ENCODE data around the gene GTF3C5. TPM values are rescaled to one million over a fixed set of nuclear protein-coding genes. Genes with fewer than 3 reads are reported as not detected.

GTF3C5 gene, protein sequence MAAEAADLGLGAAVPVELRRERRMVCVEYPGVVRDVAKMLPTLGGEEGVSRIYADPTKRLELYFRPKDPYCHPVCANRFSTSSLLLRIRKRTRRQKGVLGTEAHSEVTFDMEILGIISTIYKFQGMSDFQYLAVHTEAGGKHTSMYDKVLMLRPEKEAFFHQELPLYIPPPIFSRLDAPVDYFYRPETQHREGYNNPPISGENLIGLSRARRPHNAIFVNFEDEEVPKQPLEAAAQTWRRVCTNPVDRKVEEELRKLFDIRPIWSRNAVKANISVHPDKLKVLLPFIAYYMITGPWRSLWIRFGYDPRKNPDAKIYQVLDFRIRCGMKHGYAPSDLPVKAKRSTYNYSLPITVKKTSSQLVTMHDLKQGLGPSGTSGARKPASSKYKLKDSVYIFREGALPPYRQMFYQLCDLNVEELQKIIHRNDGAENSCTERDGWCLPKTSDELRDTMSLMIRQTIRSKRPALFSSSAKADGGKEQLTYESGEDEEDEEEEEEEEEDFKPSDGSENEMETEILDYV
- 60.7 and 64.8 TPM in 2 replicates for total RNA-seq (2014; rRNA removed; shearing (Covaris generic))

DNA sequence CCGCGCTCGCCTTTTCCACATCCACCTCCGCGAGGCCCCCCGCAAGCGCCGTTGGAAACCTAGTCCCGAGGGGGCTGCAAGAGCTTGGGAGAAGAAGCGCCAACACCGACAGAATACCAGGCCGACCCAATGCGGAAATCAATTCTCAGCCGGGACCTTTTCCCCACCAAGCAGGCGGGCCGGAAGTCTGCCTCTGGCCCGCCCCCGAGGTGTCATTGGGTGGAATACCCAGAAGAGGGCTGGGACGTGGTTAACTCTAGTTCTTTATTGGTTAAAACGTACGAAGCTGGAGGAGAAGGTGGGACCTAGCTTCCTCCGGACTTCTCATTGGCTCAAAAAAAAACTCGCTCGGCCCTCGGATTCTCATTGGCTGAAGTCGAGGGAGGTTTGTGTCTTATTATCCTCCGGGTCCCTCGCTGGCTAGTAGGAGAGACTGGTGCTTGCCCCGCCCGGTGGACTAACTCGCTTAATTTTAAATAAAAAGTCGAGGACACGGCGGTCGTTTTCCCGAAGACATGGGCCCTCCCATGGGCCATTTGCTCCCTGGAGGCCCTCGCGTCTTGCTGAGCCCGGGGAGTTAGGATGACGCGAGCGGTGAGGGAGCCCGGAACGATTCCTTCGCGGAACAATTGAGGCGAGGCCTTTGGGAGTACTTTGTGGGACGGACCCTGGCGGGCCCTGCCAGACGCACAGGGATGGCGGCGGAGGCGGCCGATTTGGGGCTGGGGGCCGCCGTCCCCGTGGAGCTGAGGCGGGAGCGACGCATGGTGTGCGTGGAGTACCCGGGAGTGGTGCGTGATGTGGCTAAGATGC lies at the start of gene GTF3C5:
Gene GTF3C5, plus strand, starts transcription at position 681 of the 813 bp plus-strand sequence. Its CDS starts 15 bp downstream, at position 696.
- Histone ChIP-seq H3K27me3 (replicated peaks) (no peaks in the 10 kb centered on the region), H3K9me3 (replicated peaks) (no peaks in the 10 kb centered on the region), H3K4me3 (peak within 1 kb of the TSS; percentile 64), H3K36me3 (peaks cover 15% of the 10 kb centered on the region), H3K27ac (peak within 1 kb of the TSS; percentile 61), H3K4me1 (replicated peaks) (peaks cover 19% of the 10 kb centered on the region)
- peak; percentile 92 to 98 for DNase-seq (ENCODE audit: low read depth in 1 of 2, low spot score in 2 of 2)

DNA sequence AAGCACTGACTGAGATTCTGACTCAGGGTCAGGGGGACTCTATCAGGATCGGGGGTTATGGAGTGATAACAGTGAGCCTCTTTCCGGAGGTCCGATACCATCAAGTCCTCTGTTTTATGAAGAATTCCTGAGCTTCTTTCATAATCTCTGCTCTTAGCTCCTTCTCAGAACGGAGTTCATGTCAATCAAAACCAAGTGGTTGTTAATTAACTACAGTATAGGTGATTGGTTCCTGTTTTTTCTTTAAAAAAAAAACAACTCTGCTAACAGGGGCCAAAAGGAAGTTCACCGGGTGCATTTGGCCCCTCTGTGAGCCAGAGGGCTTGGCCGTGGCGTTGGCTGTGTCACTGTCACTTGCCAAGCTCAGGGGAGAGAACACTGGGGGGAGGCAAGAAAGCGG lies 48.3 kb upstream of the GTF3C5 start:
- Histone ChIP-seq H3K9me3 (replicated peaks) (no peaks in the 10 kb centered on the region), H3K27ac (no peak overlapping the region), H3K36me3 (no peaks in the 10 kb centered on the region), H3K4me1 (replicated peaks) (no peaks in the 10 kb centered on the region), H3K4me3 (no peak overlapping the region), H3K27me3 (replicated peaks) (peaks cover 49% of the 10 kb centered on the region)
- DNase-seq (ENCODE audit: low read depth in 1 of 2, low spot score in 2 of 2), result no peak

DNA sequence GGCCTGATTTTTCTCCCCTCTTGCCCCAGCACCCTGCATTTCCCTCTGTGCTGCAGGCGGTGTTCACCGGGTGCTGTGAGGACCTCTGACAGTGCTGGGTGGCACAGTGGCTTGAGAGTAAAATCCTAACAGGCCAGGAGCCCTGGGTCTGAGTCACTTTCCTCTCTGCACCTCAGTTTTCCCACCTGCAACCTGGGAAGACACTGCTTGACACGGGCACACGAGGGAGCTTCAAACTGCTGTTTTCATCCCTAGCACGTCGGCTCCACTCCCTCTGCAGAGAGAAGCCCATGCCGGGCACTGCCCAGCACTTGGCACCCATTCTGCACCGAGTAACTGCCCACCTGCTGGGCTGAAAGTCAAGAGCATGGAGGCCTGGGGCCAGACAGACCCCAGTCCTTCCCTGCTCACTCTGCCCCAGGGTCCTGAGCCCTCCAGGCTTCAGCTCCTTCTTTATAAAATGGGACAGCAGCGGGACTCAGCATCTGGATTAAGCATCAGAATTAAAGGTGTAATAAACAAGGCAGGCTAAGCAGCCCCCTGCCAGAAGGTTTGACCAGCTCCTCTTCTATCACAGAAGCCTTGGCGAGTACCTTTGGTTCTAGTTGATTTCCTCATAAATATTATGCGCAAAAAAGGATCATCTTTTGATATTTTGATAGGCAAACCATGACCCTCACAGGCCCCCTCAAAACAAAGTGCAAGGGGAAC lies 47.2 kb upstream of the GTF3C5 start:
- no peak for DNase-seq (ENCODE audit: low read depth in 1 of 2, low spot score in 2 of 2)
- no peaks in the 10 kb centered on the region for H3K9me3 ChIP-seq (replicated peaks)
- H3K4me3 ChIP-seq, result no peak overlapping the region
- H3K4me1 ChIP-seq (replicated peaks), result no peaks in the 10 kb centered on the region
- H3K27ac ChIP-seq, result no peak overlapping the region
- H3K36me3 ChIP-seq, result no peaks in the 10 kb centered on the region
- peaks cover 43% of the 10 kb centered on the region for H3K27me3 ChIP-seq (replicated peaks)

DNA sequence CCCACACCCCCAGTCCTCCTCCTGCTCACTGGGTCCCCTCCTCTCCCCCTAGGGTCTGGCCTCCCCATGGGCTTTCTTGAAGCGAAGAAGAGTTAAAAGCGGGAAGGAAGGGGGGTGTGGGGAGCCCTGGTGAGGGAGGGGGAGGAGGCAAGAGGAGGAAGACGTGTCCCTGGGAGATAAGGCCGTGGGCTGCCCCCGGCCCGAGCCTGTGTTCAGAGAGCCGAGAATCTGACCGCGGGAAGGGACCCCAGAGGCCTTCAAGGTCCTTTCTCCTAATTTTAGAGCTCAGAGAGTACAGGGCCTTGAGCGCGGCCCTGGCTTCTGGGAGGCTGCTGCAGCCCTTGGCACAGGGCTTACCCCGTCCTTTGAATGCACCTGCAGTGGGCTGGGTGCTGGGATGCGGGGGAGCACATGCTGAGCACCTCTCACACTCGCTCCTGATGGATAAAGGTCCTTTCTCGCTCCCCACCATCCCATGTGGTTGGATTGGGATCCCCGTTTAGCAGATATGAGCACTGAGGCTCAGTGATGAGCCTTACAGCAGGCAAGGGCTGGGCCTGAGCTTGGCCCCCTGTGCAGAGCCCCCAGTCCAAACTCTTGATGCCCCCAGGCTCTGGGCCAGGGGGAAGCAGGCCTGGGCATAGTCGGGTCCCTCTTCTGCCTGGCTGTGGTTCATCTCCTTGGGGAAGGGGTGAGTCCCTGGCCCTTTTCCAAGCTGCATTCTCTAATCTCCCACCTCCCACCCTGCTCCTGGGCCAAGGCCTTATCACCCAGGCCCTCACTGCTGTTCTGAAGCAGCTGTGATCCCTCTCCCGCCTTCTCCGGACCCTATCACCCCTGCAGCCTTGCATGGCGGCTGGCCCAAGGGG lies 46.4 kb upstream of the GTF3C5 start:
- Histone ChIP-seq H3K27ac (no peak overlapping the region), H3K9me3 (replicated peaks) (no peaks in the 10 kb centered on the region), H3K36me3 (no peaks in the 10 kb centered on the region), H3K4me3 (no peak overlapping the region), H3K27me3 (replicated peaks) (peaks cover 40% of the 10 kb centered on the region; the same call in 1 of the 2 replicates), H3K4me1 (replicated peaks) (no peaks in the 10 kb centered on the region)
- DNase-seq (ENCODE audit: low read depth in 1 of 2, low spot score in 2 of 2), result no peak

DNA sequence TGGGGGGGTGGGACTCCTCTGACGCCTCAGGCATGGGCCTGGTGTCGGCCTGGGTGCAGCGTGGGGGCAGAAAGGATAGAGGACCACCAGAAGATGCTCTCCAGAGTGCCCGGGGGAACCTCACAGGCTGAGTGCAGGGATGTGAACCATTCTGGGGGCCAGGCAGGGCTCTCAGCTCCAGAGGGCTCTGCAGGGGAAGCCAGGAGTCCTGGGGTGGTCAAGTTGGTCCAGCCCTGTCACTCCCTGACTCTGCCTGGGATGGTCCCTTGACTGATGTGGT lies 45.8 kb upstream of the GTF3C5 start:
- H3K36me3 ChIP-seq, result no peaks in the 10 kb centered on the region
- no peak for DNase-seq (ENCODE audit: low read depth in 1 of 2, low spot score in 2 of 2)
- peaks cover 38% of the 10 kb centered on the region; the same call in 1 of the 2 replicates for H3K27me3 ChIP-seq (replicated peaks)
- H3K9me3 ChIP-seq (replicated peaks), result no peaks in the 10 kb centered on the region
- no peak overlapping the region for H3K27ac ChIP-seq
- no peaks in the 10 kb centered on the region for H3K4me1 ChIP-seq (replicated peaks)
- no peak overlapping the region for H3K4me3 ChIP-seq

DNA sequence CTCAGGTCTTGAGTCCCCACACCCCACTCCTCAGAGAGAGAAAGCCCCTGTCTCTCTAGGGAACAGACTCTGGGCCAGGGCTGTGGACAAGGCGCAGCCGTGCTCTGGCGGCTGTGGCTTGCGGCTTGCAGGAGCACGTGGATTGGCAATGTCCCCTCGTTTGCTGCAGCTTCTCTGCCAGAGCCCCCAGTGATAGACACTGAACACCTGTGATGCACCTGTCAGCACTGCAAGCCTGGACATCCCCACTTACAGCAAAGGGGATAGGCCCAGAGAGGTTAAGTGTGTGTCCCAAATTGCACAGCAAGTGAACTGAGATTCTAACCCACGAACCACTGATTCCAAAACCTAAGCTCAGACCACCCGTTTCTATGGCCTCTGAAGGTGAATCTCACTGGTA lies 45.3 kb upstream of the GTF3C5 start:
- Histone ChIP-seq H3K27me3 (replicated peaks) (peaks cover 39% of the 10 kb centered on the region; the same call in 1 of the 2 replicates), H3K4me3 (no peak overlapping the region), H3K9me3 (replicated peaks) (no peaks in the 10 kb centered on the region), H3K27ac (no peak overlapping the region), H3K4me1 (replicated peaks) (no peaks in the 10 kb centered on the region), H3K36me3 (no peaks in the 10 kb centered on the region)
- DNase-seq (ENCODE audit: low read depth in 1 of 2, low spot score in 2 of 2), result no peak

DNA sequence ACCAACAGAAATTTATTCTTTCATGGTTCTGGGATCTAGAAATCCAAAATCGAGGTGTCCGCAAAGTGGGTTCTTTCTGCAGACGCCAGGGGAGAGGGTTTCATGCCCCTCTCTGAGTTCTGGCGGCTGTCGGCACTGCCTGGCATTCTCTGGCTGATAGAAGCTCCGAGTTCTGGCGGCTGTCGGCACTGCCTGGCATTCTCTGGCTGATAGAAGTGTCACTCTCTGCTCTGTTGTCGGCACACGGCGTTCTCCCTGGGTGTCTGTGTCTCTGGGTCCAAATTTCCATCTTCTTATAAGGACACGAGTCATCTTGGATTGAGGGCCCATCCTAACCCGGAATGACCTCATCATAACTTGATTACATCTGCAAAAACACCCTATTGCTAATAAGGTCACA lies 44.7 kb upstream of the GTF3C5 start:
- H3K27me3 ChIP-seq (replicated peaks), result peaks cover 37% of the 10 kb centered on the region; the same call in 1 of the 2 replicates
- no peak overlapping the region for H3K27ac ChIP-seq
- no peaks in the 10 kb centered on the region for H3K36me3 ChIP-seq

DNA sequence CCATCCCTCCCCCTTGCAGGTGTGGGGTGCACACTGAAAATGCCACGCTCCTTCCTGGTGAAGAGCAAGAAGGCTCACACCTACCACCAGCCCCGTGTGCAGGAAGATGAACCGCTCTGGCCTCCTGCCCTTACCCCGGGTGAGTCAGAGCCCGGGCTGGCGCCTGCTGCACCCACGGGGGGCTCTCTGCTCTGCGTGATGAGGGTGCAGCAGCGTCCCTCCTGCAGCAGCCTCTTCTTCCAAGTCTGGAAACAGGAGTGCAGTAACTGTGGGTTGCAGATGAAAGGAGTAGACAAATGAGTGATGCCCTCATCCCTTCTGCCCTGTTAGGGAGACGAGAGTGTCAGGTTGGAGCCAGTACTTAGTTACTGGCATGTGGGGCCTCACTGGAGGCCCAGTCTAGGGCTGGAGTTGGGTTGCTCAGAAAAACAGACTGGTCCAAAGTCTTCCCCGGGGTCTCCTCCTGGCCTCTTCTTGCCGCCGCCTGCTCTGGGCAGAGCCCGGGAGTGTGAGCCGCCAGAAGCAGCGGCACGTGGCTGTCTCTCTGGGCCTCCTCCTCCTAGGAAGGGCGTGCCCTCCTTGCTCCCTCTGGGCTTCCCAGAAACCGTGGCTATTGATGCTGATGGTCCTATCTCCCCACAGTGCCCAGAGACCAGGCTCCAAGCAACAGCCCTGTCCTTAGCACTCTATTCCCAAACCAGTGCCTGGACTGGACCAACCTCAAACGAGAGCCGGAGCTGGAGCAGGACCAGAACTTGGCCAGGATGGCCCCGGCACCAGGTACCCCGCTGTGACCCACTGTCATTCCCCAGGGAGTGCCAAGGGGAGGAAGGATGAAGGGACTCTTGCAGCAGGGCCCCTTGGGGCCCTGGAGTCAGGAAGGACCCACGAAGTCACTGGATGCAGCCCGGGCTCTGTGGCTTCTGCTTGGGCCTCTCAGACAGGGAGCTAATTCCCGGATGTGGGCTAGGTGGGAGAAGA lies 43.9 kb upstream of the GTF3C5 start:
- H3K27me3 ChIP-seq (replicated peaks), result peaks cover 38% of the 10 kb centered on the region; the same call in 1 of the 2 replicates

More for the DNA sequence above, 44.7 kb upstream of the GTF3C5 start:
- no peaks in the 10 kb centered on the region for H3K9me3 ChIP-seq (replicated peaks)
- no peaks in the 10 kb centered on the region for H3K4me1 ChIP-seq (replicated peaks)
- DNase-seq (ENCODE audit: low read depth in 1 of 2, low spot score in 2 of 2), result no peak
- no peak overlapping the region for H3K4me3 ChIP-seq

DNA sequence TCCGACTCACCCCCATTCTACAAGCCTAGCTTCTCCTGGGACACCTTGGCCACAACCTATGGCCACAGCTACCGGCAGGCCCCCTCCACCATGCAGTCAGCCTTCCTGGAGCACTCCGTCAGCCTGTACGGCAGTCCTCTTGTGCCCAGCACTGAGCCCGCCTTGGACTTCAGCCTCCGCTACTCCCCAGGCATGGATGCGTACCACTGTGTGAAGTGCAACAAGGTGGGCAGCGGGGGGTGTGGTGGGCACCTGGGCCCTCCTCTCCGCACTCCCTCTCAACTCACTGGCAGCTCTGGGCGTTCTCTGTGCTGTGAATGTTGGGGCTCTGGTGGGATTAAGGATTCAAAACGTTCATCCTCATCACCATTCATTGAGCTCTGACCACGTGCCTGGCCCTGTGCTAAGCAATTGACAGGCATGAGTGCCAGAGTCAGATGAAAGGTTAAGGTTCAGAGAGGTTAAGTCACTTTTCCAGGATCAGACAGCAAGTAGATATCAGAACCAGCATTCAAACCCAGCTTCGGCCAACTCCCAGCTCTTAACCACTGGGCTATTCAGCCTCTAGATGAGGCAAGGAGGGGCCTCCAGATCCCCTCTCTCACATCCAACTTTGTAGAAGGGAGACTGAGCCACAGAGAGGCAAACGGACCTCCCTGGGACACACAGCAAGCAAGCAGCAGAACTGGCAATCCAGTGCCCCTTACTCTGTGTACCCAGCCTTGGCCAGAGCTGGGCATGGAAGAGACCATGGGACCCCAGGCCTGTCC lies 42.4 kb upstream of the GTF3C5 start:
- no peak overlapping the region for H3K27ac ChIP-seq
- peaks cover 39% of the 10 kb centered on the region; the same call in 1 of the 2 replicates for H3K27me3 ChIP-seq (replicated peaks)
- no peaks in the 10 kb centered on the region for H3K4me1 ChIP-seq (replicated peaks)
- H3K4me3 ChIP-seq, result no peak overlapping the region
- H3K36me3 ChIP-seq, result no peaks in the 10 kb centered on the region
- H3K9me3 ChIP-seq (replicated peaks), result no peaks in the 10 kb centered on the region
- DNase-seq (ENCODE audit: low read depth in 1 of 2, low spot score in 2 of 2), result no peak

More for the DNA sequence above, 43.9 kb upstream of the GTF3C5 start:
- no peaks in the 10 kb centered on the region for H3K9me3 ChIP-seq (replicated peaks)
- no peaks in the 10 kb centered on the region for H3K36me3 ChIP-seq
- no peak overlapping the region for H3K4me3 ChIP-seq
- no peak for DNase-seq (ENCODE audit: low read depth in 1 of 2, low spot score in 2 of 2)
- H3K4me1 ChIP-seq (replicated peaks), result no peaks in the 10 kb centered on the region
- no peak overlapping the region for H3K27ac ChIP-seq

DNA sequence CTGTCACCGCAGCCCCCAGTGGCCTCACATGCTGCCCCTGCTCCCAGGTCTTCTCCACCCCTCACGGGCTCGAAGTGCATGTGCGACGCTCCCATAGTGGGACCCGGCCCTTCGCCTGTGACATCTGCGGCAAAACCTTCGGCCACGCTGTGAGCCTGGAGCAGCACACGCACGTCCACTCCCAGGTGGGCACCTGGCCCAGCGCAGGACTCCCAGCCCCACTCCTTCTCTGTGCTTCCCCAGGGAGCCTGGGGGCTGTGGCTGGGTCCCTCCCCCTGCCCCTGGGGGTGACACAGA lies 41.8 kb upstream of the GTF3C5 start:
- Histone ChIP-seq H3K9me3 (replicated peaks) (no peaks in the 10 kb centered on the region), H3K4me3 (no peak overlapping the region), H3K36me3 (no peaks in the 10 kb centered on the region), H3K27me3 (replicated peaks) (peaks cover 37% of the 10 kb centered on the region; the same call in 1 of the 2 replicates), H3K4me1 (replicated peaks) (no peaks in the 10 kb centered on the region), H3K27ac (no peak overlapping the region)
- DNase-seq (ENCODE audit: low read depth in 1 of 2, low spot score in 2 of 2), result no peak

DNA sequence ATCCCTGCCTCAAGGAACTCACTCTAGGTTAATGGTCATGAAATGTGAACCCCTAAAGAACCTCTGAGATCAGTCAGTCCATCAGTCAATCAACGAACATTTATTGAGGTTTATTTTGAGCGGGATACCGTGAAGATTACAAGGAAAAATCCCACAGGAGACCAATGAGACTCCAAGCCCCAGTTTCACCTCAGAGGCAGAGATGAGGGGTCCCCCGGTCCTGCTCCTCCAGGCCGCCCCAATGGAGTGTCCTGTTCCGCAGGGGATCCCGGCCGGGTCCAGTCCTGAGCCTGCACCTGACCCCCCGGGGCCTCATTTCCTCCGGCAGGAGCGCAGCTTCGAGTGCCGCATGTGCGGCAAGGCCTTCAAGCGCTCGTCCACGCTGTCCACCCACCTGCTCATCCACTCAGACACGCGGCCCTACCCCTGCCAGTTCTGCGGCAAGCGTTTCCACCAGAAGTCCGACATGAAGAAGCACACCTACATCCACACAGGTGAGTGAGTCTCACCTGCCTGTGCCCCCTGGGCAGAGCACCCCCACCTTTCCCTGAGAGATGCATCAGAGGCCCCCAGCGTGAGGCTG lies 41.3 kb upstream of the GTF3C5 start:
- H3K4me3 ChIP-seq, result no peak overlapping the region
- DNase-seq (ENCODE audit: low read depth in 1 of 2, low spot score in 2 of 2), result no peak
- H3K27ac ChIP-seq, result no peak overlapping the region
- peaks cover 42% of the 10 kb centered on the region for H3K27me3 ChIP-seq (replicated peaks)
- H3K36me3 ChIP-seq, result no peaks in the 10 kb centered on the region
- no peaks in the 10 kb centered on the region for H3K4me1 ChIP-seq (replicated peaks)
- H3K9me3 ChIP-seq (replicated peaks), result no peaks in the 10 kb centered on the region

Data from SJSA1 (cell line).